Measurements from ENCODE around the gene THAP7. TPM values are rescaled to one million over a fixed set of nuclear protein-coding genes. Genes with fewer than 3 reads are reported as not detected.

Gene THAP7
- total RNA-seq, 1 donor from 2014 or later: 30.9 TPM

- intact Hi-C loops (cut with micrococcal nuclease): loop anchor here (10.0 kb wide), 1 partner anchor 65 kb away; no protein-coding TSS in a partner anchor
Measured at GRCh38 chr22:20949698-20950183, 52.2 kb downstream of the THAP7 start.

Other genes starting within 250 kb of the THAP7 start
- gene SERPIND1, start 228.0 kb downstream of the THAP7 start, total RNA-seq: not detected in 2 replicates
- 115 and 119 TPM in 2 replicates for gene PI4KA, start 143.3 kb downstream of the THAP7 start, total RNA-seq
- gene SNAP29, start 143.1 kb downstream of the THAP7 start, total RNA-seq: 30.4 and 37.6 TPM in 2 replicates
- 73.7 and 74.8 TPM in 2 replicates for gene CRKL, start 84.7 kb downstream of the THAP7 start, total RNA-seq
- 0.36 and 0.41 TPM in 2 replicates for gene AIFM3, start 34.9 kb downstream of the THAP7 start, total RNA-seq
- gene LZTR1, start 19.8 kb downstream of the THAP7 start, total RNA-seq: 67.1 and 68.4 TPM in 2 replicates
- 0.14 and 0.57 TPM in 2 replicates for gene P2RX6, start 13.0 kb upstream of the THAP7 start, total RNA-seq
- not detected in 2 replicates for gene SLC7A4, start 30.4 kb upstream of the THAP7 start, total RNA-seq
- not detected in 2 replicates for gene LRRC74B, start 43.8 kb upstream of the THAP7 start, total RNA-seq